WTC11 (cell line): Measurements from ENCODE around the gene ANO1. TPM values are rescaled to one million over a fixed set of nuclear protein-coding genes. Genes with fewer than 3 reads are reported as not detected.

Source experiments
- ATAC-seq: fragments of 200-7000 bp; cut with Tn5 transposase; 2 replicates; pipeline ENCODE4 v1.10.0; 2021; ENCODE audit warnings: mild to moderate bottlenecking, moderate library complexity
- CTCF ChIA-PET: fragments of 300-600 bp; sonication (Branson Sonifier 250); formaldehyde crosslinking; loops from one replicate; lab custom pipeline; 2021; ENCODE audit warnings: antibody characterized with exemption; lab: Charles Lee
- POLR2A ChIA-PET: fragments of 350-600 bp; sonication (Branson Sonifier 250); formaldehyde crosslinking; loops from one replicate; lab custom pipeline; 2021; ENCODE audit warnings: antibody characterized with exemption; lab: Charles Lee
- DNase-seq: peaks from one replicate; pipeline ENCODE4 v3.0.0; 2021; ENCODE audit warnings: low spot score
- H3K27ac Mint-ChIP-seq: 2 replicates; pipeline ENCODE4 v1.8.0; 2021; ENCODE audit warnings: mixed read lengths
- H3K27me3 Mint-ChIP-seq: 2 replicates; pipeline ENCODE4 v1.8.0; 2021; ENCODE audit warnings: low read depth, mild to moderate bottlenecking, moderate library complexity, mixed read lengths
- H3K36me3 Mint-ChIP-seq: 2 replicates; pipeline ENCODE4 v1.8.0; 2021; ENCODE audit warnings: mixed read lengths
- H3K4me1 Mint-ChIP-seq: 2 replicates; pipeline ENCODE4 v1.8.0; 2022; ENCODE audit warnings: mixed read lengths
- H3K4me3 Mint-ChIP-seq: 2 replicates; pipeline ENCODE4 v1.8.0; 2021; ENCODE audit warnings: mild to moderate bottlenecking, moderate library complexity, mixed read lengths
- H3K9me3 Mint-ChIP-seq: 2 replicates; pipeline ENCODE4 v1.8.0; 2021; ENCODE audit warnings: mixed read lengths
- CREB1 ChIP-seq: sonication (generic); formaldehyde crosslinking; IDR thresholded peaks from 2 replicates; pipeline ENCODE4 v1.8.0; 2023; ENCODE audit warnings: mild to moderate bottlenecking, missing genetic modification reagents
- FOXP1 ChIP-seq: sonication (generic); formaldehyde crosslinking; IDR thresholded peaks from 2 replicates; pipeline ENCODE4 v1.8.0; 2022; ENCODE audit warnings: missing genetic modification reagents, mild to moderate bottlenecking, moderate library complexity, borderline replicate concordance
- GABPB1 ChIP-seq: sonication (generic); formaldehyde crosslinking; IDR thresholded peaks from 2 replicates; pipeline ENCODE4 v1.8.1; 2023; ENCODE audit warnings: mild to moderate bottlenecking, missing genetic modification reagents
- GRHL2 ChIP-seq: fragments of 250-450 bp; sonication (Bioruptor Pico); IDR thresholded peaks from 2 replicates; pipeline ENCODE4 v1.8.0; 2022; ENCODE audit warnings: mild to moderate bottlenecking, moderate library complexity; ENCODE audit not compliant: insufficient replicate concordance, severe bottlenecking
- GTF2I ChIP-seq: fragments of 250-450 bp; sonication (Bioruptor Pico); conservative IDR thresholded peaks from 2 replicates; pipeline ENCODE4 v1.4.0; 2021; ENCODE audit warnings: mild to moderate bottlenecking
- JUN ChIP-seq: sonication (generic); formaldehyde crosslinking; IDR thresholded peaks from 2 replicates; pipeline ENCODE4 v1.8.0; 2023; ENCODE audit warnings: mild to moderate bottlenecking, missing genetic modification reagents
- KAT7 ChIP-seq: sonication (generic); formaldehyde crosslinking; IDR thresholded peaks from 2 replicates; pipeline ENCODE4 v1.8.1; 2023; ENCODE audit warnings: missing genetic modification reagents, mild to moderate bottlenecking, borderline replicate concordance
- NFE2L1 ChIP-seq: sonication (generic); formaldehyde crosslinking; IDR thresholded peaks from 2 replicates; pipeline ENCODE4 v1.8.1; 2023; ENCODE audit warnings: missing genetic modification reagents
- NR2C2 ChIP-seq: sonication (generic); formaldehyde crosslinking; IDR thresholded peaks from 2 replicates; pipeline ENCODE4 v1.8.0; 2022; ENCODE audit warnings: mild to moderate bottlenecking, missing genetic modification reagents
- PRRX2 ChIP-seq: fragments of 250-450 bp; sonication (Bioruptor Pico); IDR thresholded peaks from 2 replicates; pipeline ENCODE4 v1.8.0; 2021; ENCODE audit warnings: mild to moderate bottlenecking
- SOX15 ChIP-seq: fragments of 250-450 bp; sonication (Bioruptor Pico); IDR thresholded peaks from 2 replicates; pipeline ENCODE4 v1.9.0; 2021; ENCODE audit warnings: mild to moderate bottlenecking
- TP53 ChIP-seq: sonication (generic); formaldehyde crosslinking; IDR thresholded peaks from 2 replicates; pipeline ENCODE4 v1.8.1; 2023; ENCODE audit warnings: mild to moderate bottlenecking, missing genetic modification reagents
- ZNF263 ChIP-seq: sonication (generic); formaldehyde crosslinking; IDR thresholded peaks from 2 replicates; pipeline ENCODE4 v1.8.1; 2022; ENCODE audit warnings: low read depth, mild to moderate bottlenecking, moderate library complexity, missing genetic modification reagents
- ZNF423 ChIP-seq: fragments of 250-450 bp; sonication (Bioruptor Pico); IDR thresholded peaks from 2 replicates; pipeline ENCODE4 v2.1.2; 2022; ENCODE audit warnings: mild to moderate bottlenecking, moderate library complexity
- total RNA-seq: library from RNA; stranded (reverse); gene quantifications from 3 replicates; pipeline ENCODE4 v1.2.3, GENCODE V29; 2021
- TF ChIP-seq, protein P1 (sequence below): fragments of 250-450 bp; sonication (Bioruptor Pico); IDR thresholded peaks from 2 replicates; pipeline ENCODE4 v1.9.0; 2021; ENCODE audit warnings: moderate library complexity, mild to moderate bottlenecking, inconsistent platforms, borderline replicate concordance
- TF ChIP-seq, protein P2 (sequence below): fragments of 250-450 bp; sonication (Bioruptor Pico); conservative IDR thresholded peaks from 2 replicates; pipeline ENCODE4 v1.9.0; 2021; ENCODE audit warnings: mild to moderate bottlenecking
- TF ChIP-seq, protein P3 (sequence below): sonication (generic); formaldehyde crosslinking; IDR thresholded peaks from 2 replicates; pipeline ENCODE4 v1.8.0; 2023; ENCODE audit warnings: mild to moderate bottlenecking, missing genetic modification reagents
- TF ChIP-seq, protein P4 (sequence below): sonication (generic); formaldehyde crosslinking; IDR thresholded peaks from 2 replicates; pipeline ENCODE4 v1.8.1; 2023; ENCODE audit warnings: mild to moderate bottlenecking, missing genetic modification reagents, moderate library complexity
- TF ChIP-seq, protein P5 (sequence below): sonication (generic); formaldehyde crosslinking; IDR thresholded peaks from 2 replicates; pipeline ENCODE4 v1.8.1; 2023; ENCODE audit warnings: mild to moderate bottlenecking, missing genetic modification reagents, borderline replicate concordance
- TF ChIP-seq, protein P6 (sequence below): sonication (generic); formaldehyde crosslinking; IDR thresholded peaks from 2 replicates; pipeline ENCODE4 v1.8.1; 2022; ENCODE audit warnings: mild to moderate bottlenecking, moderate library complexity, missing genetic modification reagents

Gene ANO1
- total RNA-seq, 1 experiment from 2014 or later = 4.1 TPM

DNA sequence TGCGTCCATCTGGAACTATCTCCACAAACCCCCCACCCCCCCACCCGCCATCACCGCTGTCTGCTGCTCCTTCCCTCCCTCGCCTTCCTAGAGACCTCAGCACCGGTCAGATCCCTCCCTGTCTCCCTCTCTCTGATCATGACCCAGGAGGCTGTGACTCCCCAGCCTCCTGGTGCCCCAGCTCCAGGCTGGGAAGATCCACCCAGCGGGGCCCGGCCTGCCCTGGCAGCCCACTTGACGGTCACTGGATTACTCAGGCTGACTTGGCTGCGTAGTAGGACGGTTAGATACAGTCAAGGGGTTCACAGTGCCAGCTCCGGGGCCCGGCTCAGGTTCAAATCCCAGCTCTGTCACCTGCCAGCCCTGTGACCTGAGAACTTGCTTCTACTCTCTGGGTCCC, 59.3 kb downstream of the ANO1 start:
- H3K27me3 Mint-ChIP-seq = peaks cover 19% of the 10 kb centered on the region

DNA sequence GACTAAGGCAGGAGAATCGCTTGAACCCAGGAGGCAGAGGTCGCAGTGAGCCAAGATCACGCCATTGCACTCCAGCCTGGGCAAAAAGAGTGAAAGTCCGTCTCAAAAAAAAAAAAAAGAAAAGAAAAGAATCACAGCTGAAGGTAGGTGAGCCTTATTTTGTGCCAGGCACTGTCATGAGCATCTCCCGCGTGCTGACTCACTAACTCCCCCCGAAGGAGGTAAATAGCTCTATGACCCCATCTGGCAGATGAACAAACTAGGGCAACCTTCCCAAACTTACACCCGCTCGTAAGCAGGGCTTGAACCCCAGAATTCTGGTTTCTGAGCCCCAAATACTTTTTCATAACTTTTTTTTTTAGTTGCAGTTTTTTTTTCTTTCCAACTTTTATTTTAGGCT, 60.3 kb downstream of the ANO1 start:
- ATAC-seq (no peak), DNase-seq (no peak)
- Mint-ChIP-seq H3K36me3 (no peaks in the 10 kb centered on the region), H3K9me3 (no peaks in the 10 kb centered on the region), H3K4me1 (peaks cover 36% of the 10 kb centered on the region), H3K4me3 (no peak overlapping the region), H3K27ac (no peak overlapping the region), H3K27me3 (peaks cover 27% of the 10 kb centered on the region)
- CTCF ChIA-PET = interaction anchor here (0.7 to 3.2 kb wide), 24 partner anchors 10 to 230 kb away, joined by 3 to 15 read pairs (median 4); no protein-coding TSS in a partner anchor
- no peak for TF ChIP-seq FOXP1 (CRISPR knock-in tag)
- no peak for TF ChIP-seq PRRX2 (CRISPR knock-in tag)
- no peak for TF ChIP-seq GABPB1 (CRISPR knock-in tag)
- TF ChIP-seq ZNF423 (CRISPR knock-in tag) = no peak
- TF ChIP-seq NR2C2 (CRISPR knock-in tag) = no peak
- TF ChIP-seq CREB1 (CRISPR knock-in tag) = no peak
- TF ChIP-seq, protein P1, sequence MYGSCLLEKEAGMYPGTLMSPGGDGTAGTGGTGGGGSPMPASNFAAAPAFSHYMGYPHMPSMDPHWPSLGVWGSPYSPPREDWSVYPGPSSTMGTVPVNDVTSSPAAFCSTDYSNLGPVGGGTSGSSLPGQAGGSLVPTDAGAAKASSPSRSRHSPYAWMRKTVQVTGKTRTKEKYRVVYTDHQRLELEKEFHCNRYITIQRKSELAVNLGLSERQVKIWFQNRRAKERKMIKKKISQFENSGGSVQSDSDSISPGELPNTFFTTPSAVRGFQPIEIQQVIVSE (CRISPR knock-in tag) = no peak
- no peak for TF ChIP-seq ZNF263 (CRISPR knock-in tag)
- TF ChIP-seq, protein P2, sequence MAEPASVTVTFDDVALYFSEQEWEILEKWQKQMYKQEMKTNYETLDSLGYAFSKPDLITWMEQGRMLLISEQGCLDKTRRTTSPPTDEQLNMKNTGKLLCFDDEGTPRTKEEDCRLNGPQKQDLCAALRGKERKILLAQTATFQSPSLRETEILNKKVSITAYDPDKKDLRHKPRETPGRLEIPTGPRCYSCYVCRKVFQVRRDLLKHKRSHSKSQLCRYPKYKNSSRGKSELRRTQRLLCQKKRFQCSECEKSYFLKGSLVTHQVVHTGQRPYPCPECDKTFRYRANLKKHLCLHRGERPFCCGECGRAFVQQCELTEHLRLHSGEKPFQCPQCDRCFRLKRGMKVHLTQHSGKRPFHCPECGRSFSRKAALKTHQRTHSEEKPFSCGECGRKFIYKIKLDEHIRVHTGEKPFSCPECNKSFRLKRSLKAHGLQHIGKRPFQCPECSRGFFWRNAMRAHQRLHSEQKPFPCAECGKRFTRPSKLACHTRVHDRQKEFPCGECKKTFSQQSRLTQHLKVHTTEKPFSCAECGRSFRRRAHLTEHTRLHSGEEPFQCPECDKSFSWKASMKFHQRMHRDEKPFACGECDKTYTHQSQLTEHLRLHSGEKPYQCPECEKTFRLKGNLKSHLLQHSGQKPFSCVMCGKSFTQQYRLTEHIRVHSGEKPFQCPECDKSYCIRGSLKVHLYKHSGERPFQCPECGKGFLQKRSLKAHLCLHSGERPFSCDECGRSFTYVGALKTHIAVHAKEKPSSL (CRISPR knock-in tag) = no peak
- POLR2A ChIA-PET = interaction anchor here (0.7 to 0.9 kb wide), 3 partner anchors 16 to 46 kb away, joined by 3 to 4 read pairs (median 3); no protein-coding TSS in a partner anchor

More for the DNA sequence above, 59.3 kb downstream of the ANO1 start:
- DNase-seq (no peak), ATAC-seq (no peak)
- Mint-ChIP-seq H3K4me1 (peaks cover 25% of the 10 kb centered on the region), H3K36me3 (no peaks in the 10 kb centered on the region), H3K9me3 (no peaks in the 10 kb centered on the region), H3K27ac (no peak overlapping the region), H3K4me3 (no peak overlapping the region)
- TF ChIP-seq, protein P3, sequence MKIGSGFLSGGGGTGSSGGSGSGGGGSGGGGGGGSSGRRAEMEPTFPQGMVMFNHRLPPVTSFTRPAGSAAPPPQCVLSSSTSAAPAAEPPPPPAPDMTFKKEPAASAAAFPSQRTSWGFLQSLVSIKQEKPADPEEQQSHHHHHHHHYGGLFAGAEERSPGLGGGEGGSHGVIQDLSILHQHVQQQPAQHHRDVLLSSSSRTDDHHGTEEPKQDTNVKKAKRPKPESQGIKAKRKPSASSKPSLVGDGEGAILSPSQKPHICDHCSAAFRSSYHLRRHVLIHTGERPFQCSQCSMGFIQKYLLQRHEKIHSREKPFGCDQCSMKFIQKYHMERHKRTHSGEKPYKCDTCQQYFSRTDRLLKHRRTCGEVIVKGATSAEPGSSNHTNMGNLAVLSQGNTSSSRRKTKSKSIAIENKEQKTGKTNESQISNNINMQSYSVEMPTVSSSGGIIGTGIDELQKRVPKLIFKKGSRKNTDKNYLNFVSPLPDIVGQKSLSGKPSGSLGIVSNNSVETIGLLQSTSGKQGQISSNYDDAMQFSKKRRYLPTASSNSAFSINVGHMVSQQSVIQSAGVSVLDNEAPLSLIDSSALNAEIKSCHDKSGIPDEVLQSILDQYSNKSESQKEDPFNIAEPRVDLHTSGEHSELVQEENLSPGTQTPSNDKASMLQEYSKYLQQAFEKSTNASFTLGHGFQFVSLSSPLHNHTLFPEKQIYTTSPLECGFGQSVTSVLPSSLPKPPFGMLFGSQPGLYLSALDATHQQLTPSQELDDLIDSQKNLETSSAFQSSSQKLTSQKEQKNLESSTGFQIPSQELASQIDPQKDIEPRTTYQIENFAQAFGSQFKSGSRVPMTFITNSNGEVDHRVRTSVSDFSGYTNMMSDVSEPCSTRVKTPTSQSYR = no peak
- TF ChIP-seq, protein P4, sequence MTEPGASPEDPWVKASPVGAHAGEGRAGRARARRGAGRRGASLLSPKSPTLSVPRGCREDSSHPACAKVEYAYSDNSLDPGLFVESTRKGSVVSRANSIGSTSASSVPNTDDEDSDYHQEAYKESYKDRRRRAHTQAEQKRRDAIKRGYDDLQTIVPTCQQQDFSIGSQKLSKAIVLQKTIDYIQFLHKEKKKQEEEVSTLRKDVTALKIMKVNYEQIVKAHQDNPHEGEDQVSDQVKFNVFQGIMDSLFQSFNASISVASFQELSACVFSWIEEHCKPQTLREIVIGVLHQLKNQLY (CRISPR knock-in tag) = no peak
- TF ChIP-seq, protein P1 (CRISPR knock-in tag) = no peak
- no peak for TF ChIP-seq TP53 (CRISPR knock-in tag)
- TF ChIP-seq GRHL2 (CRISPR knock-in tag) = no peak
- TF ChIP-seq NFE2L1 (CRISPR knock-in tag) = no peak
- no peak for TF ChIP-seq SOX15 (CRISPR knock-in tag)
- TF ChIP-seq, protein P5, sequence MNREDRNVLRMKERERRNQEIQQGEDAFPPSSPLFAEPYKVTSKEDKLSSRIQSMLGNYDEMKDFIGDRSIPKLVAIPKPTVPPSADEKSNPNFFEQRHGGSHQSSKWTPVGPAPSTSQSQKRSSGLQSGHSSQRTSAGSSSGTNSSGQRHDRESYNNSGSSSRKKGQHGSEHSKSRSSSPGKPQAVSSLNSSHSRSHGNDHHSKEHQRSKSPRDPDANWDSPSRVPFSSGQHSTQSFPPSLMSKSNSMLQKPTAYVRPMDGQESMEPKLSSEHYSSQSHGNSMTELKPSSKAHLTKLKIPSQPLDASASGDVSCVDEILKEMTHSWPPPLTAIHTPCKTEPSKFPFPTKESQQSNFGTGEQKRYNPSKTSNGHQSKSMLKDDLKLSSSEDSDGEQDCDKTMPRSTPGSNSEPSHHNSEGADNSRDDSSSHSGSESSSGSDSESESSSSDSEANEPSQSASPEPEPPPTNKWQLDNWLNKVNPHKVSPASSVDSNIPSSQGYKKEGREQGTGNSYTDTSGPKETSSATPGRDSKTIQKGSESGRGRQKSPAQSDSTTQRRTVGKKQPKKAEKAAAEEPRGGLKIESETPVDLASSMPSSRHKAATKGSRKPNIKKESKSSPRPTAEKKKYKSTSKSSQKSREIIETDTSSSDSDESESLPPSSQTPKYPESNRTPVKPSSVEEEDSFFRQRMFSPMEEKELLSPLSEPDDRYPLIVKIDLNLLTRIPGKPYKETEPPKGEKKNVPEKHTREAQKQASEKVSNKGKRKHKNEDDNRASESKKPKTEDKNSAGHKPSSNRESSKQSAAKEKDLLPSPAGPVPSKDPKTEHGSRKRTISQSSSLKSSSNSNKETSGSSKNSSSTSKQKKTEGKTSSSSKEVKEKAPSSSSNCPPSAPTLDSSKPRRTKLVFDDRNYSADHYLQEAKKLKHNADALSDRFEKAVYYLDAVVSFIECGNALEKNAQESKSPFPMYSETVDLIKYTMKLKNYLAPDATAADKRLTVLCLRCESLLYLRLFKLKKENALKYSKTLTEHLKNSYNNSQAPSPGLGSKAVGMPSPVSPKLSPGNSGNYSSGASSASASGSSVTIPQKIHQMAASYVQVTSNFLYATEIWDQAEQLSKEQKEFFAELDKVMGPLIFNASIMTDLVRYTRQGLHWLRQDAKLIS (CRISPR knock-in tag) = no peak
- TF ChIP-seq ZNF423 (CRISPR knock-in tag) = no peak
- TF ChIP-seq GTF2I (CRISPR knock-in tag) = no peak
- TF ChIP-seq, protein P6, sequence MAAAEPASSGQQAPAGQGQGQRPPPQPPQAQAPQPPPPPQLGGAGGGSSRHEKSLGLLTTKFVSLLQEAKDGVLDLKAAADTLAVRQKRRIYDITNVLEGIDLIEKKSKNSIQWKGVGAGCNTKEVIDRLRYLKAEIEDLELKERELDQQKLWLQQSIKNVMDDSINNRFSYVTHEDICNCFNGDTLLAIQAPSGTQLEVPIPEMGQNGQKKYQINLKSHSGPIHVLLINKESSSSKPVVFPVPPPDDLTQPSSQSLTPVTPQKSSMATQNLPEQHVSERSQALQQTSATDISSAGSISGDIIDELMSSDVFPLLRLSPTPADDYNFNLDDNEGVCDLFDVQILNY (CRISPR knock-in tag) = no peak
- TF ChIP-seq KAT7 (CRISPR knock-in tag) = no peak
- TF ChIP-seq JUN = no peak
- POLR2A ChIA-PET = no interaction called here
- CTCF ChIA-PET = interaction anchor here (0.8 to 3.2 kb wide), 9 partner anchors 9 to 219 kb away, joined by 3 to 15 read pairs (median 5); no protein-coding TSS in a partner anchor
